ENCODE results near the gene CEP131. TPM values are rescaled to one million over a fixed set of nuclear protein-coding genes. Genes with fewer than 3 reads are reported as not detected.
A peak's percentile ranks its signal among the peaks of the same experiment; 100 is the strongest.

The CEP131 gene
- total RNA-seq, 1 donor from 2014 or later: 13.0 TPM

GRCh38 chr17:81171941-81172340, 50.8 kb downstream of the CEP131 start:
- FAIRE-seq (no peak), DNase-seq (ENCODE audit: low spot score in 2 of 2) (no peak)

GRCh38 chr17:81170727-81171494, 51.9 kb downstream of the CEP131 start:
- DNase-seq (ENCODE audit: low spot score in 2 of 2) (no peak), FAIRE-seq (no peak)

GRCh38 chr17:81169870-81170309, 52.9 kb downstream of the CEP131 start:
- no peak for DNase-seq (ENCODE audit: low spot score in 2 of 2)
- no peak for FAIRE-seq

GRCh38 chr17:81167638-81168037, 55.1 kb downstream of the CEP131 start:
- DNase-seq (ENCODE audit: low spot score in 2 of 2) (no peak), FAIRE-seq (no peak)

- DNase-seq (ENCODE audit: low spot score in 2 of 2) (no peak), FAIRE-seq (no peak)
These were observed 55.6 kb downstream of the CEP131 start for GRCh38 chr17:81167194-81167524.

GRCh38 chr17:81166033-81166492, 56.7 kb downstream of the CEP131 start, which contains the start of gene AATK:
TSS of gene AATK (minus strand) at chr17:81166221. CDS start at chr17:81165992, 229 bp downstream.
- DNase-seq (ENCODE audit: low spot score in 2 of 2): peak; percentile 78 to 80
- no peak for FAIRE-seq

GRCh38 chr17:81165246-81166032, 57.3 kb downstream of the CEP131 start, which contains the start of gene PVALEF:
TSS of gene PVALEF (plus strand) at chr17:81165507. CDS start at chr17:81181227, 15,720 bp downstream.
- FAIRE-seq (no peak), DNase-seq (ENCODE audit: low spot score in 2 of 2) (peak; percentile 66 to 80)

GRCh38 chr17:81164371-81165245, 58.2 kb downstream of the CEP131 start:
- DNase-seq (ENCODE audit: low spot score in 2 of 2): peak; percentile 77 to 80

GRCh38 chr17:81163703-81164370, 58.9 kb downstream of the CEP131 start:
- no peak for DNase-seq (ENCODE audit: low spot score in 2 of 2)
- no peak for FAIRE-seq

More at GRCh38 chr17:81164371-81165245, 58.2 kb downstream of the CEP131 start:
- no peak for FAIRE-seq

GRCh38 chr17:81163051-81163695, 59.6 kb downstream of the CEP131 start:
- DNase-seq (ENCODE audit: low spot score in 2 of 2) (no peak), FAIRE-seq (no peak)

- no peak for FAIRE-seq
- DNase-seq (ENCODE audit: low spot score in 2 of 2): no peak
These were observed 60.3 kb downstream of the CEP131 start for GRCh38 chr17:81162491-81162890.

GRCh38 chr17:81161972-81162371, 60.8 kb downstream of the CEP131 start:
- DNase-seq (ENCODE audit: low spot score in 2 of 2): no peak

GRCh38 chr17:81161536-81161935, 61.2 kb downstream of the CEP131 start:
- FAIRE-seq: no peak
- DNase-seq (ENCODE audit: low spot score in 2 of 2): no peak

More at GRCh38 chr17:81161972-81162371, 60.8 kb downstream of the CEP131 start:
- FAIRE-seq: no peak

- DNase-seq (ENCODE audit: low spot score in 2 of 2) (no peak), FAIRE-seq (no peak)
These were observed 61.9 kb downstream of the CEP131 start for GRCh38 chr17:81160747-81161453.

GRCh38 chr17:81160306-81160705, 62.5 kb downstream of the CEP131 start:
- DNase-seq (ENCODE audit: low spot score in 2 of 2): peak; percentile 67 to 68
- no peak for FAIRE-seq

- FAIRE-seq: no peak
- no peak for DNase-seq (ENCODE audit: low spot score in 2 of 2)
These were observed 63.0 kb downstream of the CEP131 start for GRCh38 chr17:81159611-81160265.

GRCh38 chr17:81158688-81159590, 63.8 kb downstream of the CEP131 start:
- DNase-seq (ENCODE audit: low spot score in 2 of 2) (no peak), FAIRE-seq (no peak)

Measured in frontal cortex (tissue), 4 donors.